ENCODE measurements around the gene NECAB2. TPM values are rescaled to one million over a fixed set of nuclear protein-coding genes. Genes with fewer than 3 reads are reported as not detected.

Gene NECAB2
- total and polyA plus RNA-seq, 2 experiments from 2014 or later, result 1.2 TPM; not detected in 1

DNA sequence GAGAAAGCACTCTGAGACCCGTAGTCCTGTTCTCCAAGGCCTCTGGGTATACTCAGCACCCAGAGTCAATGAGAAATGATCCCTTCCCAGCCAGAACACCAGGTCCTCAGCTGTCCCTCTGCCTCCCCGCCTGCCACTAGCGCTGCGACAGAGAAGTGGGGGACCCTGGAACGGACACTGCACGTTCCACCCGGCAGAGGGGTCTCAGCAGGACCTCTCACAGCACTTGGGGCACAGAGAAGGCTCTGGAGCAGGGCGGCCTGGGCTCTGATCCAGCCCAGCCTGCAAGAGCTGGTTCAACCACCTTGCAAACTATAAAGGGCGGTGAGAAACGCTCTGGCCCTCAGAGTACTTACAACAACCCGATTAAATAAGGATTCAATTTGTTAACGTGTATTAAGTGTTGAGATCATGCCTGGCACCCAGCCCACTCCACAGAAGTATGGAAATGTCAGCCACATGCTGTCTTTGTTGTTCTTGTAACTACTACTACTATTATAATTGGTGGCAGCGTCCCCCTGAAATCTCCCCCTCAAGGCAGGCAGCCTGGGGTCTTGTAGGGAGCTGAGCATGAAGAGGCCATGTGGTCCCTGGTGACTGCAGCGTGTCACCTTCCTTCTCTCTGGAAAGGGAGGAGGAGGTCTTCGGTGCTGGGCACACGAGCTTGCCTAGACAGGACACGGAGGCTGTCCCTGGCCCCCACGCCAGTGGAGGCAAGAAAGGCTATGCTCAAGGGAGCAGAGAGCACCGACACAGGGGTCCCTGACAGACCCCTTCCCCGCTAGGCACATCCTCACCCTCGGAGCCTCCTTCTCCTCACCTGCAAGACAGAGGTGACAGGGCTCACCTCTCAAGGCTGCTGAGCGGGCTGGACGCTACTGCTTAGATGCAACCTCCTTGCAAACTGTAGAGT, 12.6 kb upstream of the NECAB2 start:
- Histone ChIP-seq H2AFZ (no peak overlapping the region), H3K4me2 (ENCODE audit: unreplicated experiment) (no peak overlapping the region), H4K20me1 (ENCODE audit: insufficient read depth) (no peaks in the 10 kb centered on the region), H3K27ac (no peak overlapping the region), H3K79me2 (ENCODE audit: insufficient read depth) (no peaks in the 10 kb centered on the region), H3K36me3 (ENCODE audit: low read depth) (0 out of 2 replicates have a peak, but pooled peaks cover 4% of the 10 kb centered on the region), H3K27me3 (replicated peaks; ENCODE audit: insufficient read depth) (no peaks in the 10 kb centered on the region), H3K9me3 (ENCODE audit: low read depth) (no peaks in the 10 kb centered on the region), H3K9me2 (ENCODE audit: insufficient read depth) (no peaks in the 10 kb centered on the region), H3K4me3 (no peak overlapping the region), H3K4me1 (ENCODE audit: insufficient read depth) (peaks cover 18% of the 10 kb centered on the region), H3F3A (ENCODE audit: insufficient read depth) (peaks cover 15% of the 10 kb centered on the region), H3K9ac (no peak overlapping the region)
- peak; percentile 57 for DNase-seq
- TF ChIP-seq EZH2phosphoT487 (IDR thresholded peaks at IDR 0.05; ENCODE audit: insufficient read depth, low read depth) (no peak), EZH2 (IDR thresholded peaks at IDR 0.05; ENCODE audit: insufficient read depth, poor library complexity, severe bottlenecking) (no peak)
- in situ Hi-C loops (cut with MboI), result no loop called here
- WGBS, 2 experiments (ENCODE audit: low coverage in 1 of 2, low lambda C conversion rate in 2 of 2, missing lambda C conversion rate in 2 of 2), result 63 to 69% methylated on average over 23 of the region's 23 CpGs

GRCh38 chr16:83956336-83957289, 11.4 kb upstream of the NECAB2 start:
- Histone ChIP-seq H3K36me3 (ENCODE audit: low read depth) (peaks cover 4% of the 10 kb centered on the region; the same call in 1 of the 2 replicates), H3K4me1 (ENCODE audit: insufficient read depth) (peaks cover 18% of the 10 kb centered on the region), H3F3A (ENCODE audit: insufficient read depth) (peaks cover 9% of the 10 kb centered on the region), H3K79me2 (ENCODE audit: insufficient read depth) (no peaks in the 10 kb centered on the region), H3K27me3 (replicated peaks; ENCODE audit: insufficient read depth) (no peaks in the 10 kb centered on the region), H2AFZ (no peak overlapping the region), H3K9ac (no peak overlapping the region), H4K20me1 (ENCODE audit: insufficient read depth) (no peaks in the 10 kb centered on the region), H3K4me3 (no peak overlapping the region), H3K27ac (no peak overlapping the region), H3K9me3 (ENCODE audit: low read depth) (no peaks in the 10 kb centered on the region), H3K9me2 (ENCODE audit: insufficient read depth) (no peaks in the 10 kb centered on the region), H3K4me2 (ENCODE audit: unreplicated experiment) (no peak overlapping the region)
- TF ChIP-seq EZH2 (IDR thresholded peaks at IDR 0.05; ENCODE audit: insufficient read depth, poor library complexity, severe bottlenecking) (no peak), EZH2phosphoT487 (IDR thresholded peaks at IDR 0.05; ENCODE audit: insufficient read depth, low read depth) (no peak)
- in situ Hi-C loops (cut with MboI), result no loop called here
- DNase-seq, result peak; percentile 75
- WGBS, 2 experiments (ENCODE audit: low coverage in 1 of 2, low lambda C conversion rate in 2 of 2, missing lambda C conversion rate in 2 of 2), result 43 to 49% methylated on average over 22 of the region's 22 CpGs

DNA sequence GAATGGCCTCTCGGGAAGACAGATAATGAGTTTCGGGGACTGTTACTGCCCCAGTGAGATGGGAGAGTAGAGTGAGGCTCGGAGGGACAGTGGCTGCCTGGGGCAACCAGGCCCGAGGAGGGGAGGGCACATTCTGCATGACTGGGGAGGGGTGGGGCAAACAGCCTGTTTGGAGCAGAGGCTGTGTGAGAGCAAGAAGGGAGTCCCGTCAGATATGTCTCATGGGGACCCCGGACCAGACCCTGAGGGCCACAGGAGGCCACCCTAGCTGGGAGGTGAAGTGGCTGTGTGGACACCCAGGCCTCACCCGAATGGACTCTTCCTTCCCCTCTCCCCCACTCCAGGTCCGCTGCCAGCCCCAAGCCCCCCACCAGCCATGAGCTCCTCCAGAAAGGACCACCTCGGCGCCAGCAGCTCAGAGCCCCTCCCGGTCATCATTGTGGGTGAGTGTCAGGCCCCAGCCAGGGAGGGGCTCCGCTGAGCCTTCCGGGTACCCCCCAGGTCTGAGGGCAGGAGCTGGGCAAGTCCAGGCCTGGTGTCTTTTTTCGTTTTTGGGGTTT, 10.7 kb upstream of the NECAB2 start:
- no peaks in the 10 kb centered on the region for H3K79me2 ChIP-seq (ENCODE audit: insufficient read depth)
- H3K27me3 ChIP-seq (replicated peaks; ENCODE audit: insufficient read depth), result no peaks in the 10 kb centered on the region
- WGBS, 2 experiments (ENCODE audit: low coverage in 1 of 2, low lambda C conversion rate in 2 of 2, missing lambda C conversion rate in 2 of 2), result 77 to 85% methylated on average over 9 to 14 of the region's 14 CpGs
- no peaks in the 10 kb centered on the region for H4K20me1 ChIP-seq (ENCODE audit: insufficient read depth)
- H3K9ac ChIP-seq, result no peak overlapping the region
- no peak for DNase-seq
- TF ChIP-seq EZH2phosphoT487 (IDR thresholded peaks at IDR 0.05; ENCODE audit: insufficient read depth, low read depth) (no peak), EZH2 (IDR thresholded peaks at IDR 0.05; ENCODE audit: insufficient read depth, poor library complexity, severe bottlenecking) (no peak)
- H3K4me3 ChIP-seq, result no peak overlapping the region
- no peaks in the 10 kb centered on the region for H3K9me3 ChIP-seq (ENCODE audit: low read depth)
- no peak overlapping the region for H3K4me2 ChIP-seq (ENCODE audit: unreplicated experiment)
- no peak overlapping the region for H3K27ac ChIP-seq
- peaks cover 4% of the 10 kb centered on the region; the same call in 1 of the 2 replicates for H3K36me3 ChIP-seq (ENCODE audit: low read depth)
- H3K9me2 ChIP-seq (ENCODE audit: insufficient read depth), result no peaks in the 10 kb centered on the region
- in situ Hi-C loops (cut with MboI), result no loop called here
- H3F3A ChIP-seq (ENCODE audit: insufficient read depth), result peaks cover 9% of the 10 kb centered on the region
- peaks cover 17% of the 10 kb centered on the region for H3K4me1 ChIP-seq (ENCODE audit: insufficient read depth)
- H2AFZ ChIP-seq, result no peak overlapping the region

All from GM23248 (cell line).